HG02763 (cell line): ENCODE data around the gene SSR4.
"Not testable (repeated sequence)": the region's sequence is repeated elsewhere in the genome, so short reads cannot be mapped to it uniquely, and the experiment has no call there.

Experiments used
- ATAC-seq: cut with Tn5 transposase; IDR thresholded peaks from one replicate; pipeline ENCODE4 v1.9.1; 2021; ENCODE audit warnings: mild to moderate bottlenecking, moderate library complexity; ENCODE audit not compliant: unreplicated experiment

SSR4 gene

GRCh38 chrX:153803211-153804099 is 9.0 kb downstream of the SSR4 start:
- ATAC-seq, result no peak

- ATAC-seq, result no peak
Observed at GRCh38 chrX:153804100-153804595, 9.7 kb downstream of the SSR4 start.

- no peak for ATAC-seq
Observed at GRCh38 chrX:153804621-153805020, 10.2 kb downstream of the SSR4 start.

- no peak for ATAC-seq
Observed at GRCh38 chrX:153805436-153805835, 11.0 kb downstream of the SSR4 start.

- no peak for ATAC-seq
Observed at GRCh38 chrX:153806999-153807575, 12.6 kb downstream of the SSR4 start.

GRCh38 chrX:153807976-153808375 is 13.5 kb downstream of the SSR4 start:
- no peak for ATAC-seq

DNA sequence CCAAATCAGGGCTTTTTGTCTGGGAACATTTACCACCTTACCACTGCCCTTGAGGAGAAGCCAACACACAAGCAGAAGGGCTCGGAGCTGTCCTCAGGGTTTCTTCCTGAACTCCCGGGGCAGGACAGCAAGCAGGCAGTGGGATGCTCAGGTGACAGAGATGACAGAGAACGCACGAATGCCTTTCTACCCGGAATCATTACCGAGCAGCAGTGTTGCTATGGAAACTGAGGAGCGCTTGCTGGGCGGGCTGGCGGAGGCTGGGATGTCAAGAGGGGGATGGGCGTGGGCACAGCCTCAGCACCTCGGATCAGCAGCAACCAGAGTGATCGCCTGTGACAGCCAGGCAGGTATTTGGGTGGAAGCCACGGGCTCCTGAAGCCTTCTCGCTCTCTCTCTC is 17.8 kb downstream of the SSR4 start:
- no peak for ATAC-seq

GRCh38 chrX:153813161-153813560 is 18.7 kb downstream of the SSR4 start:
- ATAC-seq, result no peak

DNA sequence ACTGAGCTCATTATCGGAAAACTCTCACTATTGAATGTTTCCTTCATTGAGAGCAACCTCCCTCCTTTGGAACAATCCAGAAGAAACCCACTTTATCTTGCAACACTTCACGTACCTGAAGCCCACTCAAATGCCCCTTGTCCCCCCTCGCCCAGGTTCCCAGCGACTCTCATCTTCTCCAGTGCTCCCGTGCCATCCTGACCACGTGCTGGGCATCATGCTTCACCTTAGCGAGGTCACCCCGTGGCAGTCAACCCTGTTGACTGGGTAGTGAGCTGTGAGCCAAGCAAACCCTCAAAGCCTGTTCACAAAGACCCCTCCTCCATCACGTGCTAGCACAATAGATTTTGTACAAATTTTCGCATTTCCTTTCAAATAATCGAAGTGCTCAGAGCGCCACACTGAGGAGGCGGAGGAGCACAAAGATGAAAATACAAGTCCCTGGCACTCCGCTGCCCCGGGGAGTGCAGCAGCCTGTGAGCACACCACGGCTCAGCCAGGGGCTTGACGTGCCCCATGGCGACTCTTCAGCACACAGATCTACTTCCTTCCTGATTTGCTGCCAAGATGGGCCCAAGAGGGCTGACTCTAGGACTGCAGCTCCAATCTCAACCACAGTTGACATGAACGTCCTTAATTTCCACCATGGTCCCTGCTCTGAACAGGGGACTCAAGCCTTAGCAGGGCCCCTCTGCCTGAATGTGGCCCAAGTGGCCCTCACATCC is 20.3 kb downstream of the SSR4 start:
- ATAC-seq, result no peak

DNA sequence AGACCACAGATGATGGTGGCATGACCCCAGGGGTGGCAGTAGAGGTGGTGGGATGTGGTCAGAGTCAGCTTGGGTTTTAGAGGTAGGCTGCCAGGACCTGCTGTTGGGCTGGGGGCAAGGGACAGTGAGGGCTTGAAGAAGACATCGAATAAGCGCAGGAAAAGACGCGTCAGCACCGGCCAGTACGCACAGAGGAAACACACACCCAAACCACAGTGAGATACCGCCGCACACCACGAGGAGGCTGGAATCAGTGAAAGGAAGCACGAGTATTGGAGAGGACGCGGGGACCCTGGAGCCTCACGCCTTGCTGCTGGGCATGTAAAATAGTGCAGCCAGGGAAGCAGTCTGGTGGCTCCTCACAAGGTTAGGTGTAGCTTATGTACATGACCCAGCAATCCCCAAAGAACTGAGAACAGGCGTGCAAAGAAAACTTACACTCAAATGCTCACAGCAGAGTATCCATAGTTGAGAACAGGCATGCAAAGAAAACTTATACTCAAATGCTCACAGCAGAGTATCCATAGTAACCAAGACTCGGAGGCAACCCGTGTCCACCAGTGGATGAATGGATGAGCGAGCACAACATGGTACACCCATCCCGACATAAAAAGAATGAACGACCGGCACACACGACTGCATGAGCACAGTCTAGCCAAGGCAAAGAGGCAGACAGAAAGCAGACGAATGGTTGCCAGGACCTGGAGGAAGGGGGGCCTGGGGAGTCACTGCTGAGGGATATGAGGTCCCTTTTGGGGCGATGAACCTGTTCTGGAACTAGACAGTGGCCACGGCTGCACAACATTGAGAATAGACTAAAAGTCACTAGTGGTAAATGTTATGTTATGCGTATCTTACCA is 22.6 kb downstream of the SSR4 start:
- no peak for ATAC-seq

DNA sequence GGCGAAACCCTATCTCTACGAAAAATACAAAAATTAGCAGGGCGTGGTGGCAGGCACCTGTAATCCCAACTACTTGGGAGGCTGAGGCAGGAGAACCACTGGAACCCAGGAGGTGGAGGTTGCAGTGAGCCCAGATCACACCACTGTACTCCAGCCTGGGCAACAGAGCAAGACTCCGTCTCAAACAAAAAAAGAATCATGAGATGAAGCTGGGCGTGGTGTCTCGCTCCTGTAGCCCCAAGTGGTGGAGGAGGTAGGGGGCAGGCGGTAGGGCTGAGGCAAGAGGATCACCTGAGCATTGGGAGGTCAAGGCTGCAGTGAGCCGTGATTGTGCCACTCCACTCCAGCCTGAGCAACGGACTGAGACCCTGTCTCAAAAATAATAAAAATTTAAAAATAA is 23.6 kb downstream of the SSR4 start:
- ATAC-seq, result not testable (repeated sequence)

DNA sequence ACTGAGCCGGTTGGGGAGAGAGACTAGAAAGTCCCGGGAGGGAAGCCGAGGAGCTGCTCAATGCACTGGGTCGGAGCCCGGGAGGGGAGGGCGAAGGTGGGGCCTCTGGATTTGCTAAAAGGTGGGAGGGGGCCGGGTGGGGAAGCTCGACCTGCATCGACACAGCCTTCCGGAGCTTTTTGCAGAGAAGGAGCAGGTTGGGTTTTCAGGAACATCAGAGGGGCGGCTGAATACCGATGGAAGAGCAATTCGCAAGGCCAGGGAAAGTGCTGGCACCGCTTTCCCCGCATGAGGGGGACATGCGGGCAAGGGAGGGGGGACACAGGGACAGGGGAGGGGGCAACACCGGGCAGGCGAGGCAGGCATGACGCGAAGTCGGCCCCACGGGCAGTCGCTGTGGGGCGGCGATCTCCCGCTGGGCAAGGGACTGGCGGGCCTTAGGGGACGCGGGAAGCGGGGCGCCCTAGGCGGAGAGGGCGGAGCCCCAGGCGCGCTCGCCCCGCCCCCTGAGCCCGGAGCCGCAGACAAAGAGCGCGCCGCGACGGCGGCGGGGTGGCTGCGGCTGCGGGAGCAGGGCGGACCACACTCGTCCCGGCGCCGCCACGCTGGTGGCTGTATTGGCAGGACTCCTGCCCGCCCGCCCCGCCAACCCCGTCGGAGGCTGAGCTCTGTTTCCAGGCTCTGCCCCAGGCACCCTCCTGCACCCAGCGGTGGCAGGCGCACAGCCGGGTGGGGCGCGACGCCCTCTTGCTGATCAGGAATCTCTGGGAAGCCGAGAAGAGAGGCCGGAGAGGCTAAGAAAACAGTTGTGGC is 24.3 kb downstream of the SSR4 start:
- ATAC-seq, result no peak

DNA sequence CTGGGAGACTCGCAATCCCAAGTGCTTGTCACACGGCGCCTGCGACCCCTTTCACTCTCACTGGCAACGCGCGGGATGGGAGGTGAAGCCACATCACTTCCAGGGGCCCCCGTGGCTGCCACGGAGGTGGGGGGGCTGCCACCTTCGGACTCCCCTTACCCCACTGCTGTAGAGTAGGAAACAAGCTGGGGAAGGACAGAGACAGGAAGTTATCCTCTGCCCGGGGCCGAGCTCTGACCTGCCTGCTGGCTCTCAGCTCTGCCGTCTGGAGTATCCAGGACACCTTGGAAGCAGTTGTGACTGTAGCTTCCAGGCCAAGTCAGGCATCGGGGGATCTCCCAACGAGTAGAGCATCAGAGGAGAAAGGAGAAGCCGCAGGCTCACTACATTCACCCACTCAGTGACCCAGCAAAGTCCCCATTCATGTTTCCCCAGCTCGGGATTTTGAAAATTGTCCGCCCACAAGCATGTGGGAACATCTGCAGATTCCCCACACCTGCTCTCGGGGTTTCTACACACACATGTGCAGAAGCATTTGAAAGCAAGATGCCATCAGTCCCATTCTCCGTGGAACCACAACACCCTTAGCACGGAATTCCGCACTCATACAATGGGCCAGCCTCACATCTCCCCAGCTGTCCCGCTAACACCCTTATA is 25.0 kb downstream of the SSR4 start:
- ATAC-seq, result no peak

DNA sequence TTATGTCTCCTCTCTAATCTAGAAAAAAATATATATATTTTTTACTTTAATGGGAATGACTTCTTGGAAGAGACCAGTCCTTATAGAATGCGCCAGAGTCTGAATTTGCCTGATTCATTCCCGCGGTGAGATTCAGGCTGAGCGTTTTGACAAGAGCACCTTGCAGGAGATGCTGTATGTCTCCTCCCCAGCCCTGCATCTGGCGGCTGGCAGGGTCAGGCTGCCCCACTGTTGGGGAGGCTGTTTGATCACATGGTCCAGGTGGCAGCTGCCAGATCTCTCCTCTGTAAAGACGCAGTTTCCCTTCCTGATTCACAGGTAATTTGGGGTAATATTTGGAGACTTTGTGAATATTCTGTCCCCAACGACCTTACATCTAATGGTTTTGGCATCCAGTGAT is 26.1 kb downstream of the SSR4 start:
- ATAC-seq, result no peak

GRCh38 chrX:153821066-153821465 is 26.6 kb downstream of the SSR4 start:
- ATAC-seq, result no peak

- no peak for ATAC-seq
Observed at GRCh38 chrX:153824348-153824747, 29.9 kb downstream of the SSR4 start.

GRCh38 chrX:153825042-153825441 is 30.6 kb downstream of the SSR4 start:
- no peak for ATAC-seq

DNA sequence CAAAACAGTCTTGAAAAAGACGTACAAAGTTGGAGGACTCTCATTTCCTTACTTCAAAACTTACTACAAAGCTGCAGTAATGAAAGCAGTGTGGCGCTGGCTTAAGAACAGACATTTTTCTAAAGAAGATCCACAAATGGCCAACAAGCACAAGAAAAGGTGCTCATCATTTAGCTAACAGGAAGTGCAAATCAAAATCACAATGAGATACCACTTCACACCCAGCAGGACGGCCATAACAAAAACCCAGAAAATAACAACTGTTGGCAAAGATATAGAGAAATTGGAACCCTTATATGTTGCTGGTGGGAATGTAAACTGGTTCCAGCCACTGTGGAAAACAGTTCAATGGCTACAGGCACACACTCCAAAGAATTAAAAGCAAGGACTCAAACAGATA is 32.5 kb downstream of the SSR4 start:
- ATAC-seq, result no peak

GRCh38 chrX:153827903-153828302 is 33.4 kb downstream of the SSR4 start:
- ATAC-seq, result no peak
